G401.6 (cell line): Measurements from ENCODE around the gene HLA-A.

Source experiments
- FAIRE-seq: peaks from 2 replicates; lab custom pipeline; 2012; peaks lifted over from hg19 to GRCh38; lab: Jason Lieb, UNC

HLA-A gene

GRCh38 chr6:29990931-29991330 lies 48.6 kb downstream of the HLA-A start:
- FAIRE-seq = no peak

GRCh38 chr6:29992807-29993206 lies 50.5 kb downstream of the HLA-A start:
- FAIRE-seq = no peak

GRCh38 chr6:29994826-29995225 lies 52.5 kb downstream of the HLA-A start:
- FAIRE-seq = no peak

GRCh38 chr6:29995340-29995777 lies 53.0 kb downstream of the HLA-A start:
- FAIRE-seq = no peak
